Sigmoid colon (tissue), 7 donors: ENCODE data around the gene PRDM1. TPM values are rescaled to one million over a fixed set of nuclear protein-coding genes. Genes with fewer than 3 reads are reported as not detected.

Experiments used
- DNase-seq: peaks from one replicate; pipeline ENCODE4 v3.0.0-alpha.2; 2019
- H3K27ac ChIP-seq, 4 donors: fragments of 200-600 bp; sonication (generic); one replicate each; pipeline ENCODE4 v1.5.1; 2016 to 2019; ENCODE audit warnings: mild to moderate bottlenecking in 1 of 4
- H3K27me3 ChIP-seq, 3 donors: fragments of 200-600 bp; sonication (generic); one replicate each; pipeline ENCODE4 v1.5.1; 2019; ENCODE audit warnings: mild to moderate bottlenecking in 1 of 3
- H3K36me3 ChIP-seq, 4 donors: fragments of 200-600 bp; sonication (generic); one replicate each; pipeline ENCODE4 v1.5.1; 2016 to 2019
- H3K4me1 ChIP-seq, 4 donors: fragments of 200-600 bp; sonication (generic); one replicate each; pipeline ENCODE4 v1.5.1; 2017 to 2019
- H3K4me3 ChIP-seq, 4 donors: fragments of 200-600 bp; sonication (generic); one replicate each; pipeline ENCODE4 v1.5.1; 2017 to 2019; ENCODE audit warnings: mild to moderate bottlenecking in 2 of 4, moderate library complexity in 1 of 4
- H3K9me3 ChIP-seq, 4 donors: fragments of 200-600 bp in 3 of 4; sonication (generic) in 3 of 4; one replicate each; pipeline versions ENCODE4 v1.5.1 to v1.6.1; 2013 to 2019
- CTCF ChIP-seq, 4 experiments: fragments of 450-650 bp in 3 of 4; fragments of 200-600 bp in 1 of 4; IDR thresholded peaks; one replicate each; pipeline ENCODE4 v1.5.1; 2016 to 2019; ENCODE audit warnings: antibody characterized with exemption in 4 of 4, mild to moderate bottlenecking in 3 of 4, moderate library complexity in 2 of 4
- EP300 ChIP-seq, 4 donors: sonication (generic); formaldehyde crosslinking; IDR thresholded peaks; one replicate each; pipeline ENCODE4 v1.6.1; 2017; ENCODE audit warnings: antibody characterized with exemption in 4 of 4
- POLR2A ChIP-seq, 2 donors: fragments of 450-650 bp; IDR thresholded peaks; one replicate each; pipeline ENCODE4 v1.6.1; 2016; ENCODE audit warnings: antibody characterized with exemption in 2 of 2, mild to moderate bottlenecking in 2 of 2, moderate library complexity in 2 of 2
- POLR2AphosphoS5 ChIP-seq, 4 donors: sonication (generic); formaldehyde crosslinking; IDR thresholded peaks; one replicate each; pipeline ENCODE4 v1.6.1; 2017; ENCODE audit warnings: antibody characterized with exemption in 4 of 4
- WGBS, 2 donors: extraction: QIAGEN DNeasy Blood & Tissue Kit; methylation state at CpG; one replicate each; pipeline ENCODE4 v1.1.7; 2013; 5-methylcytosine and 5-hydroxymethylcytosine counted together
- intact Hi-C: fragments of 100-400 bp; cut with DNase I; formaldehyde crosslinking; loops from one replicate; pipeline ENCODE4 v1.15.1; 2023
- polyA plus RNA-seq, 3 donors: library from polyadenylated mRNA; stranded (reverse); fragments of 200-250 nt; gene quantifications; one replicate each; pipeline ENCODE4 v1.2.3, GENCODE V29; 2013
- total RNA-seq, 4 donors: library from RNA; depleted of rRNA; stranded (reverse); fragments of >200 nt; gene quantifications; one replicate each; pipeline ENCODE4 v1.1.0, GENCODE V29; 2016
- donor health status: healthy with polysubstance abuse.
- donor health status: Bipolar disorder and iron deficiency.
- donor health status: healthy.

PRDM1 gene
- total and polyA plus RNA-seq, 7 donors, result 0.55 to 17.6 (median 1.6) TPM

- peaks cover 0 to 6% (median 0%) of the 10 kb centered on the region in 4 donors for H3K4me1 ChIP-seq
- peak overlapping the region; percentile 17 to 42 (median 27) for H3K4me3 ChIP-seq
- H3K36me3 ChIP-seq, result no peaks in the 10 kb centered on the region
- no peaks in the 10 kb centered on the region for H3K9me3 ChIP-seq
- WGBS, 2 donors, result 2 to 3% methylated on average over 19 of the region's 19 CpGs
- intact Hi-C loops, result loop anchor here (10.0 kb wide), 1 partner anchor 613 kb away; no protein-coding TSS in a partner anchor
- peaks cover 0 to 59% (median 22%) of the 10 kb centered on the region in 3 donors for H3K27me3 ChIP-seq
- TF ChIP-seq POLR2AphosphoS5 (IDR thresholded peaks at IDR 0.05), result peak in 2 of 4 donors; percentile 21 to 41
- no peak for TF ChIP-seq CTCF (IDR thresholded peaks at IDR 0.05)
- DNase-seq, result no peak
- peak overlapping the region; percentile 38 to 73 (median 50) for H3K27ac ChIP-seq
These were observed 11.5 kb downstream of the PRDM1 start for GRCh38 chr6:106097411-106098231.

- peak overlapping the region in 3 of 4 donors; percentile 17 to 42 (median 32) for H3K4me3 ChIP-seq
- no peak for DNase-seq
- intact Hi-C loops, result loop anchor here (10.0 kb wide), 1 partner anchor 614 kb away; no protein-coding TSS in a partner anchor
These were observed 12.5 kb downstream of the PRDM1 start for GRCh38 chr6:106098383-106099234.

GRCh38 chr6:106099235-106099537 is 13.1 kb downstream of the PRDM1 start:
- Histone ChIP-seq H3K4me1 (peaks cover 0 to 6% (median 0%) of the 10 kb centered on the region in 4 donors), H3K9me3 (no peaks in the 10 kb centered on the region), H3K27ac (peak overlapping the region in 1 of 4 donors; percentile 3), H3K36me3 (no peaks in the 10 kb centered on the region), H3K27me3 (peaks cover 0 to 59% (median 22%) of the 10 kb centered on the region in 3 donors), H3K4me3 (no peak overlapping the region)
- no peak for DNase-seq
- TF ChIP-seq EP300 (IDR thresholded peaks at IDR 0.05) (no peak), CTCF (IDR thresholded peaks at IDR 0.05) (no peak), POLR2AphosphoS5 (IDR thresholded peaks at IDR 0.05) (no peak), POLR2A (IDR thresholded peaks at IDR 0.05) (no peak)
- intact Hi-C loops, result loop anchor here (10.0 kb wide), 1 partner anchor 614 kb away; no protein-coding TSS in a partner anchor
- WGBS, 2 donors, result 9 to 63% methylated on average over 7 of the region's 7 CpGs

More at GRCh38 chr6:106098383-106099234, 12.5 kb downstream of the PRDM1 start:
- WGBS, 2 donors, result 5 to 31% methylated on average over 19 of the region's 19 CpGs
- TF ChIP-seq POLR2AphosphoS5 (IDR thresholded peaks at IDR 0.05) (peak in 1 of 4 donors; percentile 26), EP300 (IDR thresholded peaks at IDR 0.05) (no peak), CTCF (IDR thresholded peaks at IDR 0.05) (no peak)
- Histone ChIP-seq H3K9me3 (no peaks in the 10 kb centered on the region), H3K4me1 (peaks cover 0 to 6% (median 0%) of the 10 kb centered on the region in 4 donors), H3K36me3 (no peaks in the 10 kb centered on the region), H3K27ac (peak overlapping the region; percentile 38 to 73 (median 50)), H3K27me3 (peaks cover 0 to 59% (median 22%) of the 10 kb centered on the region in 3 donors)

- no peak overlapping the region for H3K27ac ChIP-seq
These were observed 14.6 kb downstream of the PRDM1 start for GRCh38 chr6:106100755-106101154.

More at GRCh38 chr6:106100755-106101154, 14.6 kb downstream of the PRDM1 start:
- Histone ChIP-seq H3K4me3 (no peak overlapping the region), H3K4me1 (peaks cover 0 to 6% (median 0%) of the 10 kb centered on the region in 4 donors), H3K9me3 (no peaks in the 10 kb centered on the region), H3K27me3 (peaks cover 0 to 44% (median 20%) of the 10 kb centered on the region in 3 donors), H3K36me3 (no peaks in the 10 kb centered on the region)
- TF ChIP-seq CTCF (IDR thresholded peaks at IDR 0.05), result no peak
- TF ChIP-seq POLR2A (IDR thresholded peaks at IDR 0.05), result no peak
- TF ChIP-seq POLR2AphosphoS5 (IDR thresholded peaks at IDR 0.05), result no peak
- no peak for DNase-seq
- WGBS, 2 donors, result 89 to 91% methylated on average over 9 of the region's 9 CpGs
- intact Hi-C loops, result no loop called here
